HepG2 (cell line): ENCODE data around the gene GJD3. TPM values are rescaled to one million over a fixed set of nuclear protein-coding genes. Genes with fewer than 3 reads are reported as not detected.

Source experiments
- ATRX ChIP-seq: sonication (generic); formaldehyde crosslinking; IDR thresholded peaks from 2 replicates; pipeline ENCODE4 v1.4.0; 2020; ENCODE audit warnings: missing genetic modification reagents, borderline replicate concordance
- BCL6 ChIP-seq: IDR thresholded peaks from 2 replicates; pipeline ENCODE4 v1.6.1; 2016; ENCODE audit warnings: missing genetic modification reagents, missing compliant biosample characterization
- CBX5 ChIP-seq: sonication (generic); formaldehyde crosslinking; IDR thresholded peaks from 2 replicates; pipeline ENCODE4 v1.4.0; 2020; ENCODE audit warnings: missing genetic modification reagents, borderline replicate concordance
- CEBPG ChIP-seq: IDR thresholded peaks from 2 replicates; pipeline ENCODE4 v1.6.1; 2016
- HDAC6 ChIP-seq: fragments of 200-600 bp; sonication (generic); IDR thresholded peaks from 2 replicates; pipeline ENCODE4 v1.7.0; 2017; ENCODE audit warnings: mild to moderate bottlenecking, antibody characterized with exemption, low read length, low read depth
- HMG20A ChIP-seq: IDR thresholded peaks from 2 replicates; pipeline ENCODE4 v1.6.1; 2016; ENCODE audit warnings: borderline replicate concordance
- HMGXB4 ChIP-seq, 2 experiments: sonication (generic) in 1 of 2; formaldehyde crosslinking in 1 of 2; IDR thresholded peaks; 2 replicates each; pipeline versions ENCODE4 v1.4.0 to v1.6.1; 2018 to 2020; ENCODE audit warnings: missing genetic modification reagents in 2 of 2, borderline replicate concordance in 1 of 2, low read depth in 1 of 2, mild to moderate bottlenecking in 1 of 2, missing biosample characterization in 1 of 2
- HNRNPK ChIP-seq: fragments of 200-400 bp; formaldehyde crosslinking; IDR thresholded peaks from 2 replicates; pipeline ENCODE4 v1.6.1; 2018; ENCODE audit warnings: low read length, low read depth, moderate library complexity, mild to moderate bottlenecking; ENCODE audit not compliant: poor library complexity, severe bottlenecking
- NFAT5 ChIP-seq: sonication (generic); formaldehyde crosslinking; IDR thresholded peaks from 2 replicates; pipeline ENCODE4 v1.4.0; 2020; ENCODE audit warnings: missing genetic modification reagents
- RELA ChIP-seq: sonication (generic); formaldehyde crosslinking; IDR thresholded peaks from 2 replicates; pipeline ENCODE4 v1.4.0; 2020; ENCODE audit warnings: missing genetic modification reagents
- SIN3B ChIP-seq: fragments of 150-350 bp; IDR thresholded peaks from 2 replicates; pipeline ENCODE4 v1.6.1; 2014; ENCODE audit warnings: low read length
- SMYD3 ChIP-seq: sonication (generic); formaldehyde crosslinking; IDR thresholded peaks from 2 replicates; pipeline ENCODE4 v1.8.1; 2023; ENCODE audit warnings: mild to moderate bottlenecking, missing genetic modification reagents
- ZFAT ChIP-seq: sonication (generic); formaldehyde crosslinking; conservative IDR thresholded peaks from 2 replicates; pipeline ENCODE4 v1.8.1; 2023; ENCODE audit warnings: missing genetic modification reagents, inconsistent platforms
- ZFP91 ChIP-seq: sonication (generic); formaldehyde crosslinking; IDR thresholded peaks from 2 replicates; pipeline ENCODE4 v1.9.0; 2022; ENCODE audit warnings: missing genetic modification reagents, mild to moderate bottlenecking, borderline replicate concordance
- ZNF136 ChIP-seq: sonication (generic); formaldehyde crosslinking; IDR thresholded peaks from 2 replicates; pipeline ENCODE4 v1.8.1; 2022; ENCODE audit warnings: low read depth, mild to moderate bottlenecking, moderate library complexity, missing genetic modification reagents
- ZNF17 ChIP-seq: sonication (generic); formaldehyde crosslinking; IDR thresholded peaks from 2 replicates; pipeline ENCODE4 v1.5.0; 2020; ENCODE audit warnings: mild to moderate bottlenecking, missing genetic modification reagents
- ZNF3 ChIP-seq: IDR thresholded peaks from 2 replicates; pipeline ENCODE4 v1.7.0; 2017; ENCODE audit warnings: inconsistent platforms
- ZNF510 ChIP-seq: sonication (generic); formaldehyde crosslinking; IDR thresholded peaks from 2 replicates; pipeline ENCODE4 v1.4.0; 2020; ENCODE audit warnings: low read depth, mild to moderate bottlenecking, missing genetic modification reagents
- ZNF850 ChIP-seq: sonication (generic); formaldehyde crosslinking; conservative IDR thresholded peaks from 2 replicates; pipeline ENCODE4 v1.9.0; 2021; ENCODE audit warnings: mild to moderate bottlenecking, missing genetic modification reagents
- polyA plus RNA-seq, 8 experiments: library from polyadenylated mRNA; depleted of rRNA in 3 of 8; stranded (reverse) in 7 of 8; unstranded in 1 of 8; fragments of >200 nt; fragmentation: Illumina TruSeq in 4 of 8; extraction: Trizol in 4 of 8; gene quantifications; 2 replicates each; pipeline versions ENCODE4 v1.2.1 to v1.2.3, GENCODE V29; 2011 to 2016; ENCODE audit warnings: low read depth in 4 of 8, missing spikeins in 1 of 8, mixed read lengths in 1 of 8; ENCODE audit not compliant: insufficient read depth in 1 of 8
- total RNA-seq, 5 experiments: library from RNA; depleted of rRNA; stranded (reverse); fragments of >200 nt; fragmentation: Illumina TruSeq; extraction: Trizol; gene quantifications; 2 replicates each; pipeline ENCODE4 v1.2.3, GENCODE V29; 2016; ENCODE audit warnings: low read depth in 1 of 5

Gene GJD3
- total and polyA plus RNA-seq, 2 of the 13 experiments (the other 11 are each of a cell fraction or from before 2014, with no cell fraction given), result not detected

- TF ChIP-seq SMYD3 (CRISPR knock-in tag), result no peak
- TF ChIP-seq ATRX (CRISPR knock-in tag), result no peak
- TF ChIP-seq CBX5 (CRISPR knock-in tag), result 0 out of 2 replicates have a peak, but pooled peaks have one; percentile 23
- TF ChIP-seq RELA (CRISPR knock-in tag), result no peak; the same call in 1 of the 2 replicates
- TF ChIP-seq CEBPG (CRISPR knock-in tag), result 0 out of 2 replicates have a peak, but pooled peaks have one; percentile 2
- 0 out of 2 replicates have a peak, but pooled peaks have one; percentile 6 for TF ChIP-seq ZNF136 (CRISPR knock-in tag)
- TF ChIP-seq HDAC6, result no peak
- peak; percentile 74 to 75; a peak in 3 of 4 replicates for TF ChIP-seq HMGXB4 (CRISPR knock-in tag; IDR thresholded peaks at IDR 0.05; ENCODE audit: borderline replicate concordance in 1 of 2, low read depth in 1 of 2)
- no peak for TF ChIP-seq HNRNPK
- no peak for TF ChIP-seq ZNF850 (CRISPR knock-in tag)
- TF ChIP-seq ZNF510 (CRISPR knock-in tag), result no peak; the same call in 1 of the 2 replicates
- no peak for TF ChIP-seq SIN3B
- no peak for TF ChIP-seq ZNF3 (CRISPR knock-in tag)
- no peak; the same call in 1 of the 2 replicates for TF ChIP-seq HMG20A (CRISPR knock-in tag)
- TF ChIP-seq ZFAT (CRISPR knock-in tag), result no peak
- peak; percentile 87; the same call in 1 of the 2 replicates for TF ChIP-seq ZFP91 (CRISPR knock-in tag)
- TF ChIP-seq ZNF17 (CRISPR knock-in tag), result no peak
- no peak for TF ChIP-seq NFAT5 (CRISPR knock-in tag)
- TF ChIP-seq BCL6 (CRISPR knock-in tag), result peak; percentile 60
These were observed 23.4 kb downstream of the GJD3 start (continued) for GRCh38 chr17:40340880-40341807.
